Right ventricle myocardium inferior (tissue), 1 donor: Measurements from ENCODE around the gene NR6A1. TPM values are rescaled to one million over a fixed set of nuclear protein-coding genes. Genes with fewer than 3 reads are reported as not detected.

Source experiments
- ATAC-seq: fragments of 200-7000 bp; cut with Tn5 transposase; one replicate; pipeline ENCODE4 v1.9.1; 2020; ENCODE audit warnings: mild to moderate bottlenecking, moderate library complexity
- DNase-seq: peaks from one replicate; pipeline ENCODE4 v3.0.0; 2021; ENCODE audit errors: missing footprints
- intact Hi-C: fragments of 100-400 bp; cut with DNase I; formaldehyde crosslinking; loops from one replicate; pipeline ENCODE4 v1.11.0; 2022
- total RNA-seq: library from RNA; stranded (reverse); fragmentation: NEBNext Ultra II Directional; extraction: Animal tissue kit (Norgen Biotek cat#: 25700); gene quantifications from one replicate; pipeline ENCODE4 v1.2.1, GENCODE V29; 2021
- donor health status: DM: no; HTN: yes; CAD: no; lungs with severe emphysema.

NR6A1 gene
- total RNA-seq, 1 donor from 2014 or later, result 1.2 TPM

- intact Hi-C loops, result no loop called here
- no peak for ATAC-seq
- no peak for DNase-seq
Measured at GRCh38 chr9:124799274-124800006, 28.3 kb upstream of the NR6A1 start.

- DNase-seq (no peak), ATAC-seq (peak; percentile 39)
- intact Hi-C loops, result loop anchor here (2.0 kb wide), 1 partner anchor 33 kb away; no protein-coding TSS in a partner anchor
Measured at GRCh38 chr9:124797343-124798103, 26.4 kb upstream of the NR6A1 start.

- intact Hi-C loops, result loop anchor here (2.0 kb wide), 1 partner anchor 35 kb away; no protein-coding TSS in a partner anchor
- DNase-seq (no peak), ATAC-seq (no peak)
Measured at GRCh38 chr9:124795881-124796431, 24.8 kb upstream of the NR6A1 start.

GRCh38 chr9:124794902-124795491 is 23.9 kb upstream of the NR6A1 start:
- DNase-seq, result no peak
- intact Hi-C loops, result no loop called here
- no peak for ATAC-seq

- intact Hi-C loops, result no loop called here
- DNase-seq (no peak), ATAC-seq (no peak)
Measured at GRCh38 chr9:124793015-124793541, 22.0 kb upstream of the NR6A1 start.

- intact Hi-C loops, result no loop called here
- no peak for ATAC-seq
Measured at GRCh38 chr9:124792257-124793014, 21.3 kb upstream of the NR6A1 start.

GRCh38 chr9:124790801-124791505 is 19.8 kb upstream of the NR6A1 start:
- ATAC-seq (no peak), DNase-seq (no peak)
- intact Hi-C loops, result no loop called here

More at GRCh38 chr9:124792257-124793014, 21.3 kb upstream of the NR6A1 start:
- no peak for DNase-seq

- DNase-seq (no peak), ATAC-seq (no peak)
- intact Hi-C loops, result no loop called here
Measured at GRCh38 chr9:124790301-124790700, 19.2 kb upstream of the NR6A1 start.

GRCh38 chr9:124789531-124789930 is 18.4 kb upstream of the NR6A1 start:
- intact Hi-C loops, result no loop called here
- ATAC-seq (no peak), DNase-seq (no peak)

GRCh38 chr9:124788542-124789217 is 17.6 kb upstream of the NR6A1 start:
- DNase-seq, result no peak

GRCh38 chr9:124786881-124787573 is 15.9 kb upstream of the NR6A1 start:
- no peak for DNase-seq
- ATAC-seq, result no peak
- intact Hi-C loops, result no loop called here

More at GRCh38 chr9:124788542-124789217, 17.6 kb upstream of the NR6A1 start:
- intact Hi-C loops, result no loop called here
- no peak for ATAC-seq

- intact Hi-C loops, result no loop called here
- ATAC-seq, result no peak
- no peak for DNase-seq
Measured at GRCh38 chr9:124784509-124784908, 13.4 kb upstream of the NR6A1 start.

- ATAC-seq (no peak), DNase-seq (no peak)
- intact Hi-C loops, result no loop called here
Measured at GRCh38 chr9:124783830-124784229, 12.7 kb upstream of the NR6A1 start.

- DNase-seq, result no peak
- intact Hi-C loops, result no loop called here
- no peak for ATAC-seq
Measured at GRCh38 chr9:124782661-124783574, 11.8 kb upstream of the NR6A1 start.

GRCh38 chr9:124781967-124782660 is 11.0 kb upstream of the NR6A1 start:
- ATAC-seq (no peak), DNase-seq (no peak)
- intact Hi-C loops, result no loop called here
